ENCODE data around the gene PARD3.
A peak's percentile ranks its signal among the peaks of the same experiment; 100 is the strongest.

PARD3 gene

GRCh38 chr10:34817586-34817985 lies 2.5 kb upstream of the PARD3 start:
- H3K9ac ChIP-seq (ENCODE audit: low read length): no peak overlapping the region
- H3K4me1 ChIP-seq (ENCODE audit: control insufficient read depth, low read depth, low read length): peaks cover 13% of the 10 kb centered on the region
- H3K9me3 ChIP-seq (ENCODE audit: control insufficient read depth, low read depth, low read length): no peaks in the 10 kb centered on the region
- H3K36me3 ChIP-seq (ENCODE audit: control insufficient read depth, low read depth, low read length): no peaks in the 10 kb centered on the region
- no peak overlapping the region for H3K4me3 ChIP-seq (ENCODE audit: low read length)
- H3K27ac ChIP-seq (ENCODE audit: low read length): no peak overlapping the region
- peaks cover 31% of the 10 kb centered on the region for H3K27me3 ChIP-seq (ENCODE audit: control insufficient read depth, insufficient read depth, low read length)

GRCh38 chr10:34817054-34817453 lies 2.0 kb upstream of the PARD3 start:
- peaks cover 31% of the 10 kb centered on the region for H3K27me3 ChIP-seq (ENCODE audit: control insufficient read depth, insufficient read depth, low read length)
- H3K9ac ChIP-seq (ENCODE audit: low read length): no peak overlapping the region
- H3K9me3 ChIP-seq (ENCODE audit: control insufficient read depth, low read depth, low read length): no peaks in the 10 kb centered on the region
- no peak overlapping the region for H3K27ac ChIP-seq (ENCODE audit: low read length)
- no peaks in the 10 kb centered on the region for H3K36me3 ChIP-seq (ENCODE audit: control insufficient read depth, low read depth, low read length)
- peaks cover 13% of the 10 kb centered on the region for H3K4me1 ChIP-seq (ENCODE audit: control insufficient read depth, low read depth, low read length)
- no peak overlapping the region for H3K4me3 ChIP-seq (ENCODE audit: low read length)

GRCh38 chr10:34816501-34817002 lies 1.5 kb upstream of the PARD3 start:
- peak overlapping the region; percentile 86 for H3K4me3 ChIP-seq (ENCODE audit: low read length)
- H3K9ac ChIP-seq (ENCODE audit: low read length): peak overlapping the region; percentile 58
- H3K9me3 ChIP-seq (ENCODE audit: control insufficient read depth, low read depth, low read length): no peaks in the 10 kb centered on the region
- peaks cover 31% of the 10 kb centered on the region for H3K27me3 ChIP-seq (ENCODE audit: control insufficient read depth, insufficient read depth, low read length)
- no peaks in the 10 kb centered on the region for H3K36me3 ChIP-seq (ENCODE audit: control insufficient read depth, low read depth, low read length)
- no peak overlapping the region for H3K27ac ChIP-seq (ENCODE audit: low read length)
- H3K4me1 ChIP-seq (ENCODE audit: control insufficient read depth, low read depth, low read length): peaks cover 14% of the 10 kb centered on the region

DNA sequence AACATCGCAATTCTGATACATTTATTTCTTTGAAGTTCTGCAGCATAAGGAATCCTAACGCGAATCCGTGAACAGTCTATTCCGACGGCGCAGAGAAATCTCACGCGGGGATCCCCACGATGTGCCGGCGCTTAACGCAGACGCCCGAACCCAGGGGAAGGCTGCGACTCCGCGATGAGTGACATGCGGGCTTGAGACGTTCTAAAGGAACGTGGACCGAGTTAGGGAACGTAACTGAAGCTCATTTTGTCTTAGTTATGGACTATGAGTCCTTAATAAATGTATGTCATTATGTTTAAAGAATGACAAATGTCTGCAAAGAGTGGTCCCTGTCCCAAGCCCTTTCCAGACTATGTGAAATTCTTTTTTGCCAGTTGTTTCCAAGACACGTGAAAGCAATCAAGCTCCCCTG lies 995 bp upstream of the PARD3 start:
- Histone ChIP-seq H3K9me3 (ENCODE audit: control insufficient read depth, low read depth, low read length) (no peaks in the 10 kb centered on the region), H3K4me3 (ENCODE audit: low read length) (peak overlapping the region; percentile 86), H3K27ac (ENCODE audit: low read length) (no peak overlapping the region), H3K36me3 (ENCODE audit: control insufficient read depth, low read depth, low read length) (no peaks in the 10 kb centered on the region), H3K27me3 (ENCODE audit: control insufficient read depth, insufficient read depth, low read length) (peaks cover 31% of the 10 kb centered on the region), H3K9ac (ENCODE audit: low read length) (peak overlapping the region; percentile 58), H3K4me1 (ENCODE audit: control insufficient read depth, low read depth, low read length) (peaks cover 18% of the 10 kb centered on the region)

DNA sequence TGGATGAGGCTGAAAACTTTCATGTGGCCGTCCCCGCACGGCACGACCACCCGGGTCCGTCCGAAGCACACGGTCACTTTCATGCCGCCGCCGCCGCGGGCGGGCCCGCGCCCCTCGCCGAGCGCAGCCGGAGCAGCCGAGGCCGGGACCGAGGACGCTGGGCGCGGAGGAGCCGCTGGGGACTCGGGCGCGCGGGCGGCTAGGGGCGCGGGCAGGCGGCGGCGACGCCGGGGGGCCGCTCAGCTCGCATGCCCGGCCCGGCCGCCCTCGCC lies 247 bp downstream of the PARD3 start:
- no peaks in the 10 kb centered on the region for H3K36me3 ChIP-seq (ENCODE audit: control insufficient read depth, low read depth, low read length)
- peaks cover 31% of the 10 kb centered on the region for H3K27me3 ChIP-seq (ENCODE audit: control insufficient read depth, insufficient read depth, low read length)
- no peak overlapping the region for H3K27ac ChIP-seq (ENCODE audit: low read length)
- H3K4me1 ChIP-seq (ENCODE audit: control insufficient read depth, low read depth, low read length): peaks cover 25% of the 10 kb centered on the region
- peak overlapping the region; percentile 60 for H3K9ac ChIP-seq (ENCODE audit: low read length)
- peak overlapping the region; percentile 90 for H3K4me3 ChIP-seq (ENCODE audit: low read length)
- no peaks in the 10 kb centered on the region for H3K9me3 ChIP-seq (ENCODE audit: control insufficient read depth, low read depth, low read length)

GRCh38 chr10:34814223-34814912 lies 728 bp downstream of the PARD3 start:
- H3K36me3 ChIP-seq (ENCODE audit: control insufficient read depth, low read depth, low read length): no peaks in the 10 kb centered on the region
- H3K27ac ChIP-seq (ENCODE audit: low read length): no peak overlapping the region
- H3K4me3 ChIP-seq (ENCODE audit: low read length): peak overlapping the region; percentile 90
- peaks cover 31% of the 10 kb centered on the region for H3K27me3 ChIP-seq (ENCODE audit: control insufficient read depth, insufficient read depth, low read length)
- H3K9me3 ChIP-seq (ENCODE audit: control insufficient read depth, low read depth, low read length): no peaks in the 10 kb centered on the region
- peak overlapping the region; percentile 60 for H3K9ac ChIP-seq (ENCODE audit: low read length)
- H3K4me1 ChIP-seq (ENCODE audit: control insufficient read depth, low read depth, low read length): peaks cover 29% of the 10 kb centered on the region

- H3K4me1 ChIP-seq (ENCODE audit: control insufficient read depth, low read depth, low read length): peaks cover 36% of the 10 kb centered on the region
- peaks cover 31% of the 10 kb centered on the region for H3K27me3 ChIP-seq (ENCODE audit: control insufficient read depth, insufficient read depth, low read length)
- H3K9ac ChIP-seq (ENCODE audit: low read length): peak overlapping the region; percentile 60
Observed at GRCh38 chr10:34813626-34814222, 1.4 kb downstream of the PARD3 start.

GRCh38 chr10:34812771-34813170 lies 2.3 kb downstream of the PARD3 start:
- Histone ChIP-seq H3K27me3 (ENCODE audit: control insufficient read depth, insufficient read depth, low read length) (peaks cover 31% of the 10 kb centered on the region), H3K27ac (ENCODE audit: low read length) (no peak overlapping the region), H3K4me3 (ENCODE audit: low read length) (no peak overlapping the region), H3K9ac (ENCODE audit: low read length) (no peak overlapping the region), H3K36me3 (ENCODE audit: control insufficient read depth, low read depth, low read length) (no peaks in the 10 kb centered on the region), H3K4me1 (ENCODE audit: control insufficient read depth, low read depth, low read length) (peaks cover 44% of the 10 kb centered on the region), H3K9me3 (ENCODE audit: control insufficient read depth, low read depth, low read length) (no peaks in the 10 kb centered on the region)

More at GRCh38 chr10:34813626-34814222, 1.4 kb downstream of the PARD3 start:
- H3K27ac ChIP-seq (ENCODE audit: low read length): no peak overlapping the region
- peak overlapping the region; percentile 90 for H3K4me3 ChIP-seq (ENCODE audit: low read length)
- H3K9me3 ChIP-seq (ENCODE audit: control insufficient read depth, low read depth, low read length): no peaks in the 10 kb centered on the region
- H3K36me3 ChIP-seq (ENCODE audit: control insufficient read depth, low read depth, low read length): no peaks in the 10 kb centered on the region

- H3K27me3 ChIP-seq (ENCODE audit: control insufficient read depth, insufficient read depth, low read length): peaks cover 23% of the 10 kb centered on the region
- no peak overlapping the region for H3K27ac ChIP-seq (ENCODE audit: low read length)
- no peaks in the 10 kb centered on the region for H3K9me3 ChIP-seq (ENCODE audit: control insufficient read depth, low read depth, low read length)
- H3K4me3 ChIP-seq (ENCODE audit: low read length): no peak overlapping the region
- no peak overlapping the region for H3K9ac ChIP-seq (ENCODE audit: low read length)
- no peaks in the 10 kb centered on the region for H3K36me3 ChIP-seq (ENCODE audit: control insufficient read depth, low read depth, low read length)
- peaks cover 44% of the 10 kb centered on the region for H3K4me1 ChIP-seq (ENCODE audit: control insufficient read depth, low read depth, low read length)
Observed at GRCh38 chr10:34811968-34812514, 3.1 kb downstream of the PARD3 start.

GRCh38 chr10:34811126-34811967 lies 3.7 kb downstream of the PARD3 start:
- H3K9ac ChIP-seq (ENCODE audit: low read length): no peak overlapping the region
- no peaks in the 10 kb centered on the region for H3K9me3 ChIP-seq (ENCODE audit: control insufficient read depth, low read depth, low read length)
- H3K27ac ChIP-seq (ENCODE audit: low read length): no peak overlapping the region
- H3K36me3 ChIP-seq (ENCODE audit: control insufficient read depth, low read depth, low read length): no peaks in the 10 kb centered on the region
- no peak overlapping the region for H3K4me3 ChIP-seq (ENCODE audit: low read length)
- H3K4me1 ChIP-seq (ENCODE audit: control insufficient read depth, low read depth, low read length): peaks cover 39% of the 10 kb centered on the region
- peaks cover 16% of the 10 kb centered on the region for H3K27me3 ChIP-seq (ENCODE audit: control insufficient read depth, insufficient read depth, low read length)

- Histone ChIP-seq H3K27ac (ENCODE audit: low read length) (no peak overlapping the region), H3K9ac (ENCODE audit: low read length) (no peak overlapping the region), H3K9me3 (ENCODE audit: control insufficient read depth, low read depth, low read length) (no peaks in the 10 kb centered on the region), H3K27me3 (ENCODE audit: control insufficient read depth, insufficient read depth, low read length) (peaks cover 10% of the 10 kb centered on the region), H3K4me1 (ENCODE audit: control insufficient read depth, low read depth, low read length) (peaks cover 34% of the 10 kb centered on the region), H3K36me3 (ENCODE audit: control insufficient read depth, low read depth, low read length) (no peaks in the 10 kb centered on the region), H3K4me3 (ENCODE audit: low read length) (no peak overlapping the region)
Observed at GRCh38 chr10:34809796-34810195, 5.3 kb downstream of the PARD3 start.

Measured in iPS-18a (cell line).